Measurements from ENCODE around the gene AURKB. TPM values are rescaled to one million over a fixed set of nuclear protein-coding genes. Genes with fewer than 3 reads are reported as not detected.
"Not testable (repeated sequence)": the region's sequence is repeated elsewhere in the genome, so short reads cannot be mapped to it uniquely, and the experiment has no call there.

The AURKB gene
- total RNA-seq, result 10 to 100 TPM in 1 of 2 donors, 1 to 10 TPM in 1; 6.4 to 22.4 TPM
- long read RNA-seq, transcript AURKB-214 (9 exons, 1,227 nt), result major isoform, 6 of 9 reads
- long read RNA-seq, partial matches to known transcripts, result 0 of 9 reads
- long read RNA-seq, other reads (novel, unspliced or antisense), result 2 of 9 reads

DNA sequence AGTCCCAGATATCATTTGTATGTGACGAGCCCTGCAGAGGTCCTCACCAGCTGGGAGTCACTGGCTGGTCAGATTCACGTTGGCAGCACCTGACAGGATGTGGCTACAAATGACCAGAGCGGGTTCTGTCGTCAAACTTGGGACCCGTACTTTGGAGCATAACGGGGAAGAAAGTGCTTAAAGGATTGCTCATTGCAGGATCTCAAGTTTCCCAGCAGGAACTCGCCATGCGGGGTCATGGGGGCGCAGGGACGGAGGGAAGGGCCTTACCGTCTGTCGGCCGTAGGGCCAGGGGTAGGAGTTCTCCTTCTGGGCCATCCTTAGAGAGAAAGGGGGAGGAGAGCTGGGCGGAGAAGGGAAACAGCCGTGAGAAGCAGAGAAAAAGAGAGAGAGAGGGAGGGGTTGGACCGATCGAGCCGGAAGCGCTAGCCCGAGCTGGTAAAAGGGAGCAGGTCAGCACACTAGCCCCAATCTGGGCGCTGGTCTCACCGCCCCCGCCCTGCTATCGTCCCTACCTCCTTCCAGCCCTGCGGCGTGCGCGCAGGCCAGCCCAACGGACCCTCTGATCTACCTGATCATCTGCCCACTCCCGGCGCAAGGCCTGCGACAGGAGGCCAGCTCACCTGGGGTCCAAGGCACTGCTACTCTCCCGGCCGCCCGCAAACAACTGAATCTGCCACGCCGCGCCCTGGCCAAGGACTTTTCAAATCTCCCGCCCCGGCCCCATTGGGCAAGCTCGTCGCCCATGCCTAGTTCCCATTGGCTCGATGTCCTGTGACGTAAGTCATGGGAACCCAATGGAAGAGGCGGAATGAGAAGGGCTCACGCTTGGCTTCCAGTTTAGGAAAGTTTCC is at the start of gene AURKB:
Gene AURKB (minus strand): TSS at position 669 of the 854 bp plus-strand sequence. CDS start 351 bp downstream, at position 318.
- ATAC-seq (peak; percentile 99), DNase-seq (peak; percentile 96 to 98)
- intact Hi-C loops (cut with DNase I, micrococcal nuclease), result no loop called here

DNA sequence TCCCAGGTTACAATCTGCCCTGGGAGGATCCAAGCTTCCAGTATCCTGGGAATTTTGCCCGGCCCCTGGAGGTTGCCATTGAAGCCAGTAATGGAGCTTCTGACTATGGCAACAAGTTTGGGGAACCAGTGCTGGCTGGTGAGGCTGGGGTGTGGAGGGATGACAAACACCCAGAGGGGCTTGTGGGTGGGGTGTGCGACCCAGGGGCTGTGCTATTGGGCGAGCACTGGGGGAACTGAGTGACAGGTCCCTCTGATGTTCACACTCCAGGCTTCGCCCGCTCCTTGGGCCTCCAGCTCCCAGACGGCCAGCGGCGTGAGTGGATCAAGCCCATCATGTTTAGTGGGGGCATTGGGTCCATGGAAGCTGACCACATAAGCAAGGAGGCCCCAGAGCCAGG is 47.4 kb upstream of the AURKB start:
- ATAC-seq, result no peak
- intact Hi-C loops (cut with DNase I, micrococcal nuclease), result no loop called here
- no peak for DNase-seq

DNA sequence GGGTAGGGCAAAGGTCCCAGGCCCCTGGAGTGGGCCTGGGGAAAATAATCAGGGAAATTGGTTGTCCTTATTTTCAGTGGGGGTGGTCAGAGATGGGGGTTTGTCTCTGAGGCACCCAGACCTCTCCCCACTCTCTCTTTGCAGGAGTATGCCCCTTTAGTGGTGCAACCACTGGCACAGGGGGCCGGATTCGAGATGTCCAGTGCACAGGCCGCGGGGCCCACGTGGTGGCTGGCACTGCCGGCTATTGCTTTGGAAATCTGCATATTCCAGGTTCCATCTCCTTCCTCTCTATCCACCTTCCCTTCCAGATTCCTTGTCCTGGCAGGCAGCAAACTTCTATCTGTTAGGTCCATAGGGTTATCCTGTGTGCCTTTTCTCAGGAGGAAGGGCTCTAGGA is 46.3 kb upstream of the AURKB start:
- intact Hi-C loops (cut with DNase I, micrococcal nuclease), result no loop called here
- DNase-seq (no peak), ATAC-seq (no peak)

DNA sequence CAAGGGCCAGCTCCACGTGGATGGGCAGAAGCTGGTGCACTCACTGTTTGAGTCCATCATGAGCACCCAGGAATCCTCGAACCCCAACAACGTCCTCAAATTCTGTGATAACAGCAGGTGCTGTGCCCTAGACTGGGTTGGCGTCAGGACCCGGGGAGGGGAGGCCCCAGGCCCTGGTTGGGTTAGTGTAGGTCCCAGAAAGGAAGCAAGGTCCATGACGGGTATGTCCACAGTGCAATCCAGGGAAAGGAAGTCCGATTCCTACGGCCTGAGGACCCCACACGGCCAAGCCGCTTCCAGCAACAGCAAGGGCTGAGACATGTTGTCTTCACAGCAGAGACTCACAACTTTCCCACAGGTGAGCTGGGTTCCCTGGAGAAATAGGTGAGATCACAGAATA is 45.9 kb upstream of the AURKB start:
- intact Hi-C loops (cut with DNase I, micrococcal nuclease), result no loop called here
- no peak for ATAC-seq
- no peak for DNase-seq

DNA sequence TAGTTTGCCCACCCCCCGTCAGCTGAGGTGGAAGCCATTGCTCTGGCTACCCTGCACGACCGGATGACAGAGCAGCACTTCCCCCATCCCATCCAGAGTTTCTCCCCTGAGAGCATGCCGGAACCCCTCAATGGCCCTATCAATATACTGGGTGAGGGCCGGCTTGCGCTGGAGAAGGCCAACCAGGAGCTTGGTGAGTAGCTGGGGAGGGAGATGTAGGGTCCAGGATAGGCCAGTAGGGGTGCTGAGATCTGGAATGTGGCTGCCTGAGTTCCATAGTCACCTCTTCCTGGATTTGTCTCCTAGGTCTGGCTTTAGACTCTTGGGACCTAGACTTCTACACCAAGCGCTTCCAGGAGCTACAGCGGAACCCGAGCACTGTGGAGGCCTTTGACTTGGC is 45.1 kb upstream of the AURKB start:
- intact Hi-C loops (cut with DNase I, micrococcal nuclease), result no loop called here
- ATAC-seq, result no peak
- no peak for DNase-seq

DNA sequence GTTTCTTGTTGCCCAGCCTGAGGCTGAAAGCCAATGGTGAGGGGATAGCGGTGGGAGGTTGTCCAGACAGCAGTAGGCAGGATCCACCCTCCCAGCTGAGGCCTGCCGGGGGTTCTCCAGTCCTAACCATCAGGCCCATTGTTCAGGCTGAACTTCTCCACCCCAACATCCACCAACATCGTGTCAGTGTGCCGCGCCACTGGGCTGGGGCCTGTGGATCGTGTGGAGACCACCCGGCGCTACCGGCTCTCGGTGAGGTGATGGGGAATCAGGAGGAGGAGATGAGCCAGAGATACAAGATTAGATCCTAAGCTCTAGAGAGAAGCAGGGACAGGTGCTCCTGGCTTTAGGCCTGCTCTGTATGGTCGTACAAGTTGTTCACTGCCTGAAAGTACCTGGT is 44.5 kb upstream of the AURKB start:
- intact Hi-C loops (cut with DNase I, micrococcal nuclease), result no loop called here
- ATAC-seq, result no peak
- no peak for DNase-seq

DNA sequence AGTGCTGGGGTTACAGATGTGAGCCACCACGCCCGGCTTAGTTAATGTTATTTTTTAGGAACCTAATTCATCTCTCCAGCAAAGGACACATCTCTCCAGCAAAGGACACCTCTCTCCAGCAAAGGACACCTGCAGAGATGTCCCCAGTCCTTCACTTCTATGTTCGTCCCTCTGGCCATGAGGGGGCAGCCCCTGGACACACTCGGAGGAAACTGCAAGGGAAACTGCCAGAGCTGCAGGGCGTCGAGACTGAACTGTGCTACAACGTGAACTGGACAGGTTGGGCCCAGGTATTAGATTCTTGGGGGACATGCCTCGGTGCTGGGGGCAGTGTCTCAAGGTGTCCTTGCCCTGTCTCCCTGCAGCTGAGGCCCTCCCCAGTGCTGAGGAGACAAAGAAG is 43.4 kb upstream of the AURKB start:
- peak in 1 of 2 donors; percentile 65 for DNase-seq
- intact Hi-C loops (cut with DNase I, micrococcal nuclease), result no loop called here
- peak; percentile 67 for ATAC-seq

DNA sequence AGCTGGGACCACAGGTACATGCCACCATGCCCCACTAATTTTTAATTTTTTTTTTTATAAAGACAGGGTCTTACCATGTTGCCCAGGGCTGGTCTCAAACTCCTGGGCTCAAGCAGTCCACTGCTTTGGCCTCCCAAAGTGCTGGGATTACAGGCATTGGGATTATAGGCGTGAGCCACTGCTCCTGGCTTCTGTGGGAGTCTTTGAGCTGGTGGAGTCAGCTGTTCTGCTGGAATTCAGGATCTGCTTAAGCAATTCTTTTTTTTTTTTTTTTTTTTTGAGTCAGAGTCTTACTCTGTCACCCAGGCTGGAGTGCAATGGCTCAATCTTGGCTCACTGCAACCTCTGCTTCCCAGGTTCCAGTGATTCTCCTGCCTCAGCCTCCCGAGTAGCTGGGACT is 41.0 kb upstream of the AURKB start:
- intact Hi-C loops (cut with DNase I, micrococcal nuclease); ATAC-seq; DNase-seq: not testable (repeated sequence)

DNA sequence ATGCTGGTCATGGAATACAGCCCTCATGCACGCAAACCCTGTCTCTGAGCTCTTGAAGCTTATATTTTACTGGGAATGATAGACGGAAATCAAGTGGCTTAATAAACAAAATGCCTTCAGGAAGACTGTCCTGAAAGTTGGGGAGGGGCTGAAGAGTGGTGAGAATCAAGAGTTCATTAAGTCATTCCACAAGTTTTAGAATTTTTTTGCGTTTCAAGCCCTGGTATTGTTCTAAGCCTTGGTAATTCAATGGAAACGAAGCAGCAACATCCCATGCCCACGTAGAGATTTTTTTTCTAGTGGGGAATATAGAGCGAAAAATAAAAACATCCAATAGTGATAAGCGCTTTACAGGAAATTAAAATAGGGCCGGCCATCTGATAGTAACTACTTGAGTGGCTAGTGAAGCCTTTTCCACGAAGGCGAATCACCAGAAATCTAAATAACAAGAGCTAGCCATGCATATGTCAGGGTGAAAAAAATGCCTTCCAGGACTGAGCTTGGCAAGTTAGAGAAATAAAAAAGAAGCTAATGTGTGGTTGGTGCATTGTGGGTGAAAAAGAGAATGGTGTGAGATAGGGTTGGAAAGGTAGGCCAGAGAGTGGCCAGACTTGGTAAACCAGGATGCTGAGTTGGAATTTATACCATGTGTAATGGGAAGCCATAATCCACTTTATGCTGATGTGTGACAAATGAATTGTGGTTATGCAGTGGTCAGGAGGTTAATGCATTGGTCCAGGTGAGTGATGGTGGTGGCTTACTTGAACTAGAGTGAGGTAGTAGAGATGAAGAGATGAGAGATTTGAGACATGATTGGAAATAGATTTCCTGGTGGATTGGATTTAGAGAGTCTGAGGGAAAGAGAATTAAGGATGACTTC is 39.5 kb upstream of the AURKB start:
- no peak for DNase-seq
- intact Hi-C loops (cut with DNase I, micrococcal nuclease), result loop anchor here in 1 of 2 donors (10.0 kb wide), 1 partner anchor 45 kb away; the partner anchor contains the start of gene SLC25A35
- ATAC-seq, result no peak

DNA sequence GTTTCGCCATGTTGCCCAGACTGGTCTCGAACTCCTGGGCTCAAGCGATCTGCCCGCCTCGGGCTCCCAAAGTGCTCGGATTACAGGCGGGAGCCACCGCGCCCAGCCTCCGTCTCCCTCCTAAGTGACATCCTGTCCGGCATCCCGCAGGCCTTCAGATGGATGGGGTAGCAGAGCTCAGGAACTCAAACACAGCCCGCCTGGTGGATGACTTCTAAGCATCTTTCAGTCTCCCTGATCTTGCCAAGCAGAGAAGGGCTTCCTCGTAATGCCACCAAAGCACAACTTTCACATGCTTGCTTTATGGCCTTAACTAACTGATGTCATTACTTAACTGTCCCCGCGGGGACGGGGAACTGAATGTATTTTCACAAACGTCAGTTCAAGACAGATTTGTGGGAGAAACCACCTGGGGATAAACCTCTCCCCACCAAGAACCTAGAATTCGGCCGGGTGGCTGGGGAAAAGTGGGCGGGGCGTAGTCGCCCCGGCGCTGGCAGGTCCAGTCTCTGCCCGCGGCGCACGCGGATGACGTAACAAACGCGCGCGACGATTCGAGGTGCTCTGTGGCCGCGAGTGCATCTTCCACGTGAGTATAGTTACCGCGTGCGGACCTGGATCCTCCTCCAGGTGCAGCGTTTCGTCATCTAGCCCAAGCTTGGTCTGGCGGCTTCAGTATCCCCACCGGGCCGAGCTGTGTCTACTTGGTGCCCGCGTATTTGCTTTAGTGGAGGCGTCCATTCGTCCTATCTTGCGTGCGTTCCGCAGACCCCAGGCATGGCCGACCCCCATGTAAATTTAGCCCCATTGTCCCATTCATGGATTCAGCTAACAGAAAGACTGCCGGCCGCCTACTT is 38.6 kb upstream of the AURKB start, which contains the start of gene PFAS:
Gene PFAS (plus strand): TSS at position 539 of the 857 bp plus-strand sequence. CDS start 4,649 bp downstream, outside the sequence.
- ATAC-seq (peak; percentile 70), DNase-seq (peak; percentile 96 to 98)
- intact Hi-C loops (cut with DNase I, micrococcal nuclease), result loop anchor here in 1 of 2 donors (10.0 kb wide), 1 partner anchor 46 kb away; the partner anchor contains the start of gene SLC25A35

DNA sequence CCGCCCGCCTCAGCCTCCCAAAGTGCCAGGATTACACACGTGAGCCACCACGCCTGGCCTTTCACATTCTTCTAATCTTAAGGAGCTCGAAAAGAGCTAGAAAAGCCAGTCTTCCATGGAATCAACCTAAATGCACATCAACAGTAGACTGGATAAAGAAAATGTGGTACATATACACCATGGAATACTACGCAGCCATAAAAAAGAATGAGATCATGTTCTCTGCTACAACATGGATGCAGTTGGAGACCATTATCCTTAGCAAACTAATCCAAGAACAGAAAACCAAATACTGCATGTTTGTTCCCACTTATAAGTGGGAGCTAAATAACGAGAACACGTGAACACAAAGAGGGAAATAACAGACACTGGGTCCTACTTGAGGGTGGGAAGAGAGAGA is 34.4 kb upstream of the AURKB start:
- no peak for ATAC-seq
- DNase-seq, result no peak
- intact Hi-C loops (cut with DNase I, micrococcal nuclease), result loop anchor here in 1 of 2 donors (10.0 kb wide), 1 partner anchor 50 kb away; the partner anchor contains the start of gene SLC25A35

DNA sequence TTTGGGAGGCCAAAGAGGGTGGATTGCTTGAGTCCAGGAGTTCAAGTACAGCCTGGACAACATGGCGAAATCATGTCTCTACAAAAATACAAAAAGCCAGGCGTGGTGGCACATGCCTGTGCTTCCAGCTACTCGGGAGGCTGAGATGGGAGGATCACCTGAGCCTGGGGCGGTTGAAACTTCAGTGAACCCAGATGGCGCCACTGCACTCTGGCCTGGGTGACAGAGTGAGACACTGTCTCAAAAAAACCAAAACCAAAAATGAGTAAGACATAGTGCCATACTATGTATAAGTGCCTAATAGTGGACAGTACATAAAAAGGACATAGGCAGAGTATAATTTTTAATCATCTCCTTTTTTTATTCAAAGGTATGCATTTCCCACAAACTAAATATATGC is 33.5 kb upstream of the AURKB start:
- no peak for DNase-seq
- no peak for ATAC-seq
- intact Hi-C loops (cut with DNase I, micrococcal nuclease), result loop anchor here in 1 of 2 donors (10.0 kb wide), 1 partner anchor 51 kb away; the partner anchor contains the start of gene SLC25A35

DNA sequence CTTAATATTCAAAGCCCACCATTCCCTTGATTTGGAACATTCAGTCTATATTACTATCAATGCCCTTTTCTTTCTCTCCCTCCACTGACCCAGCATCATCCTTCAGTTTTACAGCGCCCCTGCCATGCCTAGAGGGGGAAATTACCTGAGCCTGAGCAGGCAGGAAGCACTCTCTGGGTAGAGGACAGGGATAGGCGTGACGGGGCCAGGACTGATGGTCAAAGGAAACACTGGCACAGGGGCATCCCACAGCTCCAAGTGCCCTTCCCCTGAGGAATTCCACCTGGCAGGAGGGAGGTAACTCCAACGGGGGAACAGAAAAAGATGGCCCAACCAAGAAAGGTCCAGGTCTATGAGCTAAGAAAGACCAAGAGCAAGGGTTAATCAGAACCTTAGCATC is 27.5 kb upstream of the AURKB start:
- intact Hi-C loops (cut with DNase I, micrococcal nuclease), result no loop called here
- ATAC-seq, result no peak
- DNase-seq, result no peak

DNA sequence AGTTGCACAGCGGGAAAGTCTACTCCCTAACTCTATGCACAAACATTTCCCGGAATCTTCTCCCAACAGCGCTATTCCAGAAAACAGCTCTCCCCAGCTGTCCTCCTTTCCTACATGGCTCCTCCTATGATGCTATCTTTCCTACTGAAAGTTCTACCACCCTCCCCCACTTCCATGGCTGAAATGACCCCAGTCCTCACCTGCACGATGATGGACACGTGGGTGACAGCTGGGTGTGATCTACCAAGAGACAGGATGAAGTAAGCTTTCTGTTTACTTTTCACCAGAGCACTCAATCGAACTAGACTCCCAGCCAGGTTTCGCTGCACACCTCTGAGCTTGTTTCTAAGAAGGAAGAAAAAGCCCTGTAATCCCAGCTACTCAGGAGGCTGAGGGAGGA is 26.8 kb upstream of the AURKB start:
- ATAC-seq (peak; percentile 42), DNase-seq (no peak)
- intact Hi-C loops (cut with DNase I, micrococcal nuclease), result no loop called here

DNA sequence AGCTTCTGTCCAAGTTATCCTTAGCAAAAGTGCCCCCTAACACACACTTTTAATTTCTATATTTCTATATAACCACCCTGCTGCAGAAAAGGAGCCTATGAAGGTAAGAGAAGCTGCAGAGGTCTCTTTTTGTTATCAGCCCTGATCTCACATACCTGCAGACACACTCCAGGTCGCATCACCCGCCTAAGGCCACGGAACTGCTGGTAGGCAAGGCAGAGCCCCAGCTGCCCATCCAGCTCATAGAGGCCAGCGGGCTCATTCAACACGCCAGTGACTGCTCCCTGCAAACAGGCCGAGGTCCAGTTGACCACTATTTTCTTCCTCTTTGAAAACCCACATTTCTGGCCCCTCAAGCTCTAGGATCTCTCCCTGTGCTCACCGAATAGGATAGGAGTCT is 25.3 kb upstream of the AURKB start:
- no peak for ATAC-seq

DNA sequence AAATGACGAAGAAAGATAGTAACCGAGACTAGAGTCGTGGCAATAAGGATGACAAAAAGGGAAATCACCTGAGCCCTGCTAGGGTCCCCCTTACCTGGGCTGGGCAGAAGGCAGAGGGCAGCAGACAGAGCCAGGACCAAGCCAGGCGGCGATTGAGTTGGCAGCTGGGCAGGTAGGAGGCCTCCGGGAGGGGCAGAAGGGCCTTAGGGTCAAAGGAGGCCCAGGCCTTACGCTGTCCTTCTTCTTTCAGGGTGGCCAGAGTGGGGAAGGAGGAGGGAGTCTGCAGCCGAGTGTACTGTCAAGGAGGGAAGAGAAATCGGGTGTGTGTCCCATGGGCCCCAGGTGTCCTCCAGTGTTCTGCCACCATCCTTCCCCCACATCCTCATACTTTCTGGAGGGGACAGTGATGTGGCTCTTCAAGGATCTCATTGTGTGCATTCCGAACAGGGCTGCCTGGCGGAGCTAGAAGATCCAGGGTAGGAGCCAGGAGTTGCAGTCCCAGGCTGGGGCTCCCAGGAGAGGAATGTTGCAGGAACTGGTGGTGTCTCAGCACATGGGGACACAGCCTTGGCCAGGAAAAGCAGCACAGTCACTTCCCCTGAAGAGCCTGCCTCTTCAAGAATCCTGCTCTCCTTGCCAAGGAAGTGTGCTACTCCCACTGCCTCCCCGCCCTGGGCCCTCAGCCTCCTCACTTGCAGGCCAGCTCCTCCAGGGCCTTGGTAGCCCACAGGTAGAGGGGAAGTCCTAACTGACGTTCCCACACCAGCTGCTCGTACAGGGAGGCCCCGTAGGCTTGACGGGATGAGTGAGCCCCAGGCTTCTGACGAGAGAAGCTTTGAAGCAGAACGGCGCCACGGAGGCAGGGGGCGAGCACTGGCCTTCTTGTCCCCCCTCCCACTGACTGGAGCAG is 24.2 kb upstream of the AURKB start:
- DNase-seq, result no peak
- intact Hi-C loops (cut with DNase I, micrococcal nuclease), result no loop called here
- ATAC-seq, result no peak

More for the DNA sequence above, 25.3 kb upstream of the AURKB start:
- intact Hi-C loops (cut with DNase I, micrococcal nuclease), result no loop called here
- DNase-seq, result no peak

DNA sequence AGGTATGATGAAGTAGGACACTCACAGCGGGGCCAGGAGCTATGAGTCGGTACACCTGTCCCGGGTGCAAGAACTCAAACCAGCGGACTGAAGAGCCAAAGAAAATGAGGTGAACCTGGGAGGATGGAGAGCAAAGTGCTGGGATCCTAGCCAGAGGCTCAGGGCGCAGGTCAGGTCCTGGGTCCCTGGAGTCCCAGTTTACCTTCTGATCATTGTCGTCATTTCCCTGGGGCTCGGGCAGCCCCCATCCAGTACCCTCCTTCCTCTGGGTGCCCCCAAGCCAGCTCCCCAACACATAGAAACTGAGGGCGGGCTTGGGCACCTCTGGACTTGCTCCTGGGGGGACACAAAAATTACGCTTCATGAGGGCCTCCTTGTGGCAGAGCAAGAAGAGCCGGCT is 21.3 kb upstream of the AURKB start:
- intact Hi-C loops (cut with DNase I, micrococcal nuclease), result no loop called here
- ATAC-seq, result no peak
- no peak for DNase-seq
